ENCODE results near the gene TSSK6.
A peak's percentile ranks its signal among the peaks of the same experiment; 100 is the strongest.

Gene TSSK6

GRCh38 chr19:19514881-19515641 lies at the start of gene TSSK6:
TSS of gene TSSK6 (minus strand) at chr19:19515548. CDS start at chr19:19515427, 121 bp downstream.
- no peak for DNase-seq

GRCh38 chr19:19563348-19563848 lies 48.0 kb upstream of the TSSK6 start:
- DNase-seq, result no peak

- DNase-seq, result no peak
Measured at GRCh38 chr19:19562665-19563347, 47.5 kb upstream of the TSSK6 start.

- no peak for DNase-seq
Measured at GRCh38 chr19:19561946-19562664, 46.8 kb upstream of the TSSK6 start.

- no peak for DNase-seq
Measured at GRCh38 chr19:19559931-19560330, 44.6 kb upstream of the TSSK6 start.

- DNase-seq, result no peak
Measured at GRCh38 chr19:19558636-19559035, 43.3 kb upstream of the TSSK6 start.

GRCh38 chr19:19558055-19558454 lies 42.7 kb upstream of the TSSK6 start:
- no peak for DNase-seq

- peak; percentile 75 for DNase-seq
Measured at GRCh38 chr19:19554074-19555023, 39.0 kb upstream of the TSSK6 start.

GRCh38 chr19:19553670-19554069 lies 38.3 kb upstream of the TSSK6 start:
- no peak for DNase-seq

GRCh38 chr19:19552798-19553197 lies 37.5 kb upstream of the TSSK6 start:
- DNase-seq, result peak; percentile 29

- no peak for DNase-seq
Measured at GRCh38 chr19:19551853-19552192, 36.5 kb upstream of the TSSK6 start.

GRCh38 chr19:19550972-19551852 lies 35.9 kb upstream of the TSSK6 start:
- DNase-seq, result no peak

GRCh38 chr19:19550485-19550929 lies 35.2 kb upstream of the TSSK6 start:
- no peak for DNase-seq

- DNase-seq, result no peak
Measured at GRCh38 chr19:19549804-19550464, 34.6 kb upstream of the TSSK6 start.

- no peak for DNase-seq
Measured at GRCh38 chr19:19548915-19549759, 33.8 kb upstream of the TSSK6 start.

- DNase-seq, result no peak
Measured at GRCh38 chr19:19547674-19548336, 32.5 kb upstream of the TSSK6 start.

GRCh38 chr19:19546751-19547162 lies 31.4 kb upstream of the TSSK6 start:
- DNase-seq, result no peak

- DNase-seq, result no peak
Measured at GRCh38 chr19:19545707-19546106, 30.4 kb upstream of the TSSK6 start.

GRCh38 chr19:19544954-19545591 lies 29.7 kb upstream of the TSSK6 start:
- DNase-seq, result no peak
